Measurements from ENCODE around the gene CASP8AP2.
"Not testable (repeated sequence)": the region's sequence is repeated elsewhere in the genome, so short reads cannot be mapped to it uniquely, and the experiment has no call there.

Gene CASP8AP2

DNA sequence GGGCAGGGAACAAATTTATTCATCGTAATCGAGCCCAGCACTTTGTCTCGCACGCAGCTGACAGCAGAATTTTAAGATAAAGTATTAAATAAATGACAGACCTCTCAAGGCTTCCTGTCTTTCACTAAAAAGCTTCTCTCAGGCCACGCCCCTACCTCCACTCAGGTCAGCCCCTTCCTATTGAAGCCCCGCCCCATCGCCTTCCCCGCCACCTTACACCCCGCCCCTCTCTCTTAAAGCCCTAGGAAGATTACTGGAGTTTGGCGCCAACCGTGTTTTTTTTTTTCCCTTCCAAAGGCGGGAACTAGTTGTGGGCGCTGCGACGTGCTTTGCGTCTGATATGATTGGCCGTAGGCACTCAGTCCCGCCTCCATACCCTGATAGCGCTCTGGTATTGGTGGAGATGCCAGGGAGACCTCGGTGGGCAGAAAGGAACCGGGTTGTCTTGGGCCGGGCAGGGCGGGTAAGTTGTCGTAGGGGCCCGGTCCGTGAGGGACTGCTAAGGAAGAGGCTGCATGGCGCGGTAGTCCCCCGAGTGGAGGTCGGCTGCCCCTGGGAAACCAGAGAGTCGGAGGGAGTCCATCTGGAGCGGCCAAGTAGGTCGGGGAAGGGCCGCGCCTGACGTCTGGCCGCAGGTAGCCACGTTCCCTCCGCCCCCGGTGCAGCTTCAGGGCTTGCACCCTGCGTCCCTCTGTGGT lies at the start of gene CASP8AP2:
Gene CASP8AP2 (plus strand): TSS at position 409 of the 698 bp plus-strand sequence.
- DNase-seq = peak; percentile 90

DNA sequence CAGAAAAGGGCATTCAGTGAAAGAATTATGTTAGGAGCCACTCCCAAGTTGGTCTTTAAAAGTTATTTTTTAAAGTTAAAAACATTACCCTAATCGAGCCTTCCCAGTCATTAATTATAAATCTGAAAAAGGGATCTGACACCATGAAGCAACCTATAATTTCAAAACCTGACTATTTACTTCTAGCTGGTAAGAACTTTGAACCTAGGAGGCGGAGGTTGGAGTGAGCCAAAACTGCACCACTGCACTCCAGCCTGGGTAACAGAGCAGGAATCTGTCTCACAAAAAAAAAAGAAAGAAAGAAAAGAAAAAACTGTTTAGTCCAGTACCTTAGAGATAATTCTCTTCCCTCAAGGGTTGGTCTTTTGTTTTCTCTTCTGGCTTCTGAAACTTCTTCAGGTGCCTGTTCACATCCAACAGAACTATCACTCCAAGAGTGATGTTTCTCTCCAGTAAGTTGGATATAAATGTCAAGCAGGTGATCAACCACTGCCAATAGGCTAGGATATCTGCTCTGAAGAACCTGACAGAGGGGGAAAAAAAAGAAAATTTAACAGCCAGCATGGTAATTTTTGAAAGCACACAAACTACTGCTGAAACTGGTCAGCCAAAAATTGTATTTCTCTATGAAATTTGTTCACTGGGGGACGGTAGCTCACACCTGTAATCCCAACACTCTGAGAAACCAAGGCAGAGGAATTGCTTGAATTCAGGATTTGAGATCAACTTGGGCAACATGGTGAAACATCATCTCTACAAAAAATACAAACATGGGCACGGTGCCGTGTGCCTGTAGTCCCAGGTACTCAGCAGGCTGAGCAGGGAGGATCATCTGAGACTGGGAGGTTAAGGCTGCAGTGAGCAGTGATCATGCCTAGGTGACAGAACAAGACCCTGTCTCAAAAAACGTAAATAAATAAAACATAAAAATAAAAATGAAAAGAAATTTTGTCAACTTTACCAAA lies 48.3 kb upstream of the CASP8AP2 start:
- no peak for DNase-seq

DNA sequence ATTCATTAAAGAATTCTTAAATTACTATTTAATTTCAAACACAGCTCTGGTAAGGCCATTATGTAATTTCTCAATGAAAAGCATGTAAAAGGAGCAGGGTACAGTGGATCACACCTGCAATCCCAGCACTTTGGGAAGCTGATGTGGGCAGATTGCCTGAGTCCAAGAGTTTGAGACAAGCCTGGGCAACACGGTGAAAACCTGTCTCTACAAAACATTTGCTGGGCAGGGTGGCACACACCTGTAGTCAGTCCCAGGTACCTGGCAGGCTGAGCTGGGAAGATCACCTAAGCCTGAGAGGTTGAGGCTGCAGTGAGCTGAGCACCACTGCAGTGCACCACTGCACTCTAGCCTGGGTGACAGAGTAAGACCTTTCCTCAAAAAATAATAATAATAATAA lies 47.5 kb upstream of the CASP8AP2 start:
- no peak for DNase-seq

DNA sequence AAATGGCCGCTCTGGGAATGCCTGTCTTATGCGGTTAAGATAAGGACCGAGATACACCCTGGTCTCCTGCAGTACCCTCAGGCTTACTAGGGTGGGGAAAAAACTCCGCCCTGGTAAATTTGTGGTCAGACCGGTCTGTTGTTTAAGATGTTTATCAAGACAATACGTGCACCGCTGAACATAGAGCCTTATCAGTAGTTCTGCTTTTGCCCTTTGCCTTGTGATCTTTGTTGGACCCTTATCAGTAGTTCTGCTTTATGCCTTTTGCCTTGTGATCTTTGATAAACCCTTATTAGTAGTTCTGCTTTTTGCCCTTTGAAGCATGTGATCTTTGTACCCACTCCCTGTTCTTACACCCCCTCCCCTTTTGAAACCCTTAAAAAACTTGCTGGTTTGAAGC lies 46.4 kb upstream of the CASP8AP2 start:
- not testable (repeated sequence) for DNase-seq

DNA sequence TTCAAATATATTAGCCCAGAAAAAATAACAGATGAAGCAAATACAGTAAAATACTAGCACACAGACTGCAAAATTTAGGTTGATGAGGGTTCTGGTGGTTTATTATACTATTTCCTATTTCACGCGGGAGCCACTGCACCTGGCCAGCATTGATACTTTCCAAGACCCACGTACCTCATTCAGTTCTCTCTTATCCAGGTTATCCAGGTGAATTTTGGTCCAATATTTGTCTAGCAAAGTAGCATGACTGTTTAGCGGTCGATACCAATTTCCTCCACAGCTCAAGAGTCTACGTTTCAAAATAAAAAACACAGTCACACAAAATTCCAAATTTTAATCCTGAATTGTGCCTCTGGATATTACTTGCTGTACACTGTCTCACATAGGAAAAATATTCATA lies 44.8 kb upstream of the CASP8AP2 start:
- DNase-seq = no peak

DNA sequence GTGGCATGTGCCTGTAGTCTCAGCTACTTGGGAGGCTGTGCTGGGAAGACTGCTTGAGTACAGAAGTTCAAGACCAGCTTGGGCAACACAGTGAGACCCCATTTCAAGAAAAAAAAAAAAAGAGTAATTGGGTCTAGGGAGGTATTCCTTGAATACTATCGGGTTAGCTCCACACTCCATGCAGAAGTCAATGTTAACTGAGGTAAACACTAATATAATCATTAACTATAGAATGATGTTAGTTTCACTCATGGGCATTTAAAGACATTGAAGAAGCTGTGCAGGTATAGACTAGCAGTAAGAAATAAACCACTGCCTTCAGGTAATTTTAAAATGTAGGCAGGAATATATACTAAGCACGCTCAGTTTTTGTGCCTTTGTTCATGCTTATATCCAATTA lies 42.7 kb upstream of the CASP8AP2 start:
- DNase-seq = no peak

DNA sequence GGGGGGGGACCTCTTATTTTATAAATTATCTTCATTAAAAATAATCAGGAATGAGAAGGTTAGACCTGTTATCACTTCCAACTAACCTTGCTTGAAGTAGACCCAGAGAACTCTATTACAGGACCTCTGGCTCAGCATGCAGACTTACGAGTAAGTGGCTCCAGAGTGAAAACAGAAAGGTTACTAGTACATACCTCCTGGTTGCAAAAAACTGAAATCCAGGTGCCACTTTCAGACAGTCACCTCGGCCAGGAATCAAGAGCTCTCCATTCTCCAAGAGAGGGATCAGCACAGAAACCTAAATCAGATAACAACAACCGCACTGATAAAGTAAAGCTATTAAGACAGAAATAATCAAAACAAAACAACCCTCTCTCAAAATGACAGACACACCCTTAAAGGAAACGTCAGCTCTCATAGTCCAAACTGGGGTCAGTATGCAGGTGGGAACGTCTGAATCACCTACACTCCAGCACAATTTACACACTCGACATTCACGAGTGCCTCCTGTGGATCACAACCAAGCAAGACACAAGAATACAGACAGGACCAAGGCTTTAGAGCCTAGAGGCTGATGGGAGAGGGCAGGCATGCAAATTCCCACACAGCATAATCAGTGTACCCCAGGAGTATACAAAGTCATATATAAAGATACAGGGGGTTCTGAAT lies 41.9 kb upstream of the CASP8AP2 start:
- DNase-seq = no peak

DNA sequence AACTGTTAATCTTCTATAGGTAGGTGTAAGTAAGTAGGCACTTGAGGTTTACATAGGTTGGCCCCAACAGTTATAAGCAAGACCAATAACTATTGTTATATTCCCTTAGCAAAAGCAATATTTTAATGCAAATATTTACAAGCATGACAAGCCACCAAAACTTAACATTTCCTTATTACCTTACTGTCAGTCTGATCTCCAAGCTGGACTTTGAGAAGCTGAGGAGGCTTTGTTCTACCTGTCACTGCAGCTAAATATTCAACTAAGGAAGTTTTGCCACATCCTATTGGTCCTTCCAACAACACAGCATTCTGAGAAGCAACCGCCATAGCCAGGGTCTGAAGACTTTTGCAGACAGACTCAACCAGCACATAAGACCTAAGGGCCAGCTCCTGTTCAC lies 39.7 kb upstream of the CASP8AP2 start:
- DNase-seq = no peak

DNA sequence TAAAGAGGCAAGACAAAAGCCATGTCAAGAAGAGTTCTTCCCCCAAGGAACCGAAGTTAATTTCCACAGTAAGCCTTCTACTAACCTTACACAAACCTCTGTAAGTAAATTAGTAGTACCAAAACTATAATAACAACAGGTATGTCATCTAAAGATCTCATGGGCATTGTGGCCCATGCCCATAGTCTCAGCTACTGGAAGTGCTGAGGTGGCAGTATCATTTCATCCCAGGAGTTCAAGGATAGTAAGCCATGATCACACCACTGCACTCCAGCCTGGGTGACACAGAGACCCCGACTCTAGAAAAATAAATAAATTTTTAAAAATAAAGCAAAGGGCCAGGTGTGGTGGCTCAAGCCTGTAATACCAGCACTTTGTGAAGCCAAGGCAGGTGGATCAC lies 39.3 kb upstream of the CASP8AP2 start:
- no peak for DNase-seq

DNA sequence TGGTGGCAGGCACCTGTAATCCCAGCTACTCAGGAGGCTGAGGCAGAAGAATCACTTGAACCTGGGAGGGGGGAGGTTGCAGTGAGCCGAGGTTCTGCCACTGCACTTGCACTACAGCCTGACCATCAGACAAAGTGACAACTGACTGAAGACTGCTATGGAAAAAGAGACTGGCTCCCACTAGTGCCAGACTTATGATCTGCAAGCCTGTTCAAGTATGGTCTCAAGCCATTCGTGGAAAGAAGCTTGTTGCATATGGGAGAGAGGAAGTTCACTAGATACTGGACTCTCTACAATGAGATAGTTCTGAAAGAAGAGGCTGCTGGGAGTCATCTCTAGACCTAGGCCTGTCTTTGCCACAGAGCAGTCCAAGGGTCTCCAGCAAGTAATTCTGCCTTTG lies 36.8 kb upstream of the CASP8AP2 start:
- DNase-seq = no peak

DNA sequence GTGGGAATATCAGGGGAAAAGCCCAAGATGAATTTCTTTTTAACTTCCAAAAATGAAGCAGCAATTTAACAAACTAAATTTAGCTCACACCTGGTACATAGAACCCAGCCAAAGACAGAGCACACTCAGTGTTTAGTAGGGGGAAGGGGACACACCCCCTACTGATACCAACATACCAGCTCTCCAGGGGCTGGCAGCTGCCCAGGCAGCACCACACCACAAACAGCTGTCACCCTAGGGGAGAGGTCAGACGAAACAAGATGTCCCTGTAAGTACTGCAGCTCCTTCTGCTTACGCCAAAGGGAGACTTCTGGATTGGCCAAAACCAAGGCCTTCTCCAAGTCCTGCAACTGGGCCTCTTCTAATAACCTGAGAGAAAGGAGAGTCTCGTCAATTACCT lies 36.1 kb upstream of the CASP8AP2 start:
- no peak for DNase-seq

DNA sequence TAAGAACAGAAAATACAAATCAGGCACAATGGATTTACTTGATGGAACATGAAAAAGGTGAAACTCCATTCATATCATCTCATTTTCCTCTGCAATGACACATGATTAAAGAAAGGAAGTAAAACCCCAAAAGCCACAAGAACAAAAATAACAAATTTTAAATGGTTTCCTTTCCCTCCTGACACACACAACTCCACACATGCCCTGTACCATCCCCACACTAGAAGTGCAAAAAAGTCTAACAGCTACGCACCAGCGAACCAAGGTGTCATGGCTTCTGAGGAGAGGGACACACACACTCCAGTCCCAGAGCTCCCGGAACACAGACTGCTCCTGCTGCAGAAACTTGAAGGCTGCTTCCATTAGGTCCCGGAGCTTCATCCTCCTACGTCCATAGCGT lies 35.4 kb upstream of the CASP8AP2 start:
- DNase-seq = no peak

DNA sequence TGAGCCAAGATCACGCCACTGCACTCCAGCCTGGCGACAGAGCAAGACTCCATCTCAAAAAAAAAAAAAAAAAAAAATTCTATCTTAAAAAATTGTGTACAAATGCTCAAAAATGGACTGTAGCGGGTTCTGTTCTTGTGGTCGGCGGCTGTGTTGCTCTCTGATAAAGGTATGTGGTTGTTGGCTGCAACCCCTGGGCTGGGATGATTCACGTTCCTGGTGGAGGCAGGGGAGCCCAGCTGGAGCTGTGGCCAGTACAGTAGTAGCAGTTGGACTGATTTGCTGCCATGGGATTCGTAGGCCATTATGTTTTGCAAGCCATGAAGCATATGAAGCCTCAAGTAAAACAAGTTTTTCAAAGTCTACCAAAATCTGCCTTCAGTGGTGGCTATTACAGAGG lies 32.4 kb upstream of the CASP8AP2 start:
- no peak for DNase-seq

DNA sequence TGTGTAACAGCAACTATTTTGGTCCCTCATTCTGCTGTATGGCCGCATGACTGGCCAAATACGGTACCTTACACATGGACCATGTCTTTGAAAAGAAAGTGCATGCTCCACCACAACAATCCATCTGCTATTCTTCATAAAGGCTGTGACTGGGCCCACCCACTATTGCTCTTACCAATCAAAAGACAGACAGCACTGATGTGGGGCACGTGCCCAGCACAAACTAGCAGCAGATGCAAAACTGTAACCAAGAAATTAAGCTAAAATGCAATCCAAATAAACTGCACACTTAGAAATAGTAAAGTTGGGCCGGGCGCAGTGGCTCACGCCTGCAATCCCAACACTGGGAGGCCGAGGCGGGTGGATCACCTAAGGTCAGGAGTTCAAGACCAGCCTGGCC lies 30.6 kb upstream of the CASP8AP2 start:
- no peak for DNase-seq

DNA sequence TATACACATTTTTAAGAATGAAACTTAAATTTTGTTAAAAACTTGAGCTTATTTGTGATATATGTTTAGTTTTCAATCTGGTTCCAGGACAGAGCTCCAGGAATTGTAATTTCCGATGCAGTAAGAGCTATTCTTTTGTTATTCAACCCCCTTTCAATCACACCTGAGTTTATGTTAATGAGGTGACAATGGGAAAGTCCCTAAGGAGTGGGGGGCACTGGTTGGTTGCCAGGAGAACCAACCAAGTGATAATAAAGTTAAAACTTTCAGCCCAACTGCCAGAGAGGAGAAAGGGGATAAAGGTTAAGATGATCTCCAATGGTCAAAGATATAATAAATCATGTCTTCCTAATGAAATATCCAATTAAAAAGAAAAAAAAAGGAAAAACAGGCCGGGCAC lies 29.9 kb upstream of the CASP8AP2 start:
- no peak for DNase-seq

DNA sequence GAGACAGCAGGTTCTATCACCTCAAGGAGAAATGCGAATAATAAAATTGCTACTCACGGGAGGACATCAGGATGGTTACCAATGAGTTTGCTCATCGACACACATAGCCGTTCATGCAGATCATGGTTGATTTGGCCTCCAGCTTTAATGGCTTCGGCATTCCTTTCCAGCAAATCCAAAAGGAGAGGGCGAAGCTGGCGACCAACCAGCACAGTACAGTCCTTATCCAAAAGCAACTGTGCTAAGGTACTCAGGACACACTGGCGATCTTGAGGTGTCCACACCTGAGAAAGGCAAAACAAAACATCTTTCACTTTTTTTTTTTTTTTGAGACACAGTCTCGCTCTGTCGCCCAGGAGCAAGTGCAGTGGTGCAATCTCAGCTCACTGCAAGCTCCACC lies 26.4 kb upstream of the CASP8AP2 start:
- no peak for DNase-seq

DNA sequence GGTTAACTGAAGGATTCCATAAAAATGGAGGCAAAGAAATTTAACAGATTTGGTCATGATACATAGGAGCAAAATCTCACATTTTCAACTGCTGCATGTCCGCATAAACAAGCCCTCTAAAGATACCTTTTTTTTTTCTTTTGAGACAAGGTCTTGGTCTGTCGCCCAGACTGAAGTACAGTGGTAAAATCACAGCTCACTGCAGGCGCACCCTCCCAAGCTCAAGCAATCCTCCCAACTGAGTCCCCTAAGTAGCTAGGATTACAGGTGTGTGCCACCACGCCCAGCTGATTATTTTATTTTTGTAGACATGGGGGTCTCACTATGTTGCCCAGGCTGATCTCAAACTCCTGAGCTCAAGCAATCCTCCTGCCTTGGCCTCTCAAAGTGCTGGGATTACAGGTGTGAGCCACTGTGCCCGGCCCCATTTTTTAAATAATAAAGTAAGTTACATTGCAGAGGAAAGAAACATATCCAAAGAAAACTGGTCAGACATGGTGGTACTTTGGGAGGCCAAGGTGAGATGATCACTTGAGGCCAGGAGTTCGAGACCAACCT lies 23.8 kb upstream of the CASP8AP2 start:
- no peak for DNase-seq

DNA sequence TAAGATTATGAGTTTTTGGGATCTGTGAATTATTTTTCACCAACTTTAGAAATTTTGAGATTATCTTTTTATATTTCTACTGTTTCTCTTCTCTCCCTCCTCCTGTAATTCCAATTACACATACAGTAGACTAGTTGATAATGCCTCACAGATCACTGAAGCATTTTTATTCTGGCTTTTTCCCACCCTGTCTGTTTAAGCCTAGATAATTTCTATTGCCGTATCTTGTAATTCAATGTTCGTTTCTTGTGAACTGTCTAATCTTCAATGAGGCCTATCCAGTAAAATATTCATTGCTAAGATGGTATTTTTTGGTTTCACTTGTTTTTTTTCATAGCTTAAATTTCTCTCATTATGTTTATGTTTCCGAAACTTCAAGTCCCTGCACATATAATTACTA lies 22.1 kb upstream of the CASP8AP2 start:
- no peak for DNase-seq

DNA sequence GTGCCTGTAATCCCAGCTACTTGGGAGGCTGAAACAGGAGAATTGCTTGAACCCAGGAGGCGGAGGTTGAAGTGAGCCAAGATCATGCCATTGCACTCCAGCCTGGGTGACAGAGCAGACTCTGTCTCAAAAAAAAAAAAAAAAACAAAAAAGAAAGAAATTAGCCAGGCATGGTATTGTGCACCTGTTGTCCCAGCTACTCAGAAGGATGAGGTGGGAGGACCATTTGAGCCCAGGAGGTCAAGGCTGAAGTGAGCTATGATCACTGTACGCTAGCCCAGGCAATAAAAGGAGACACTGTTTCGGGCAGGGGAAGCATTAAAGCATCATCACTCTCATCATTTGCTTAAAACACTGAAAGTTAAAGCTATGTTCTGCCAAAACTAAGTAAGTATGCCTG lies 16.3 kb upstream of the CASP8AP2 start:
- DNase-seq = not testable (repeated sequence)

DNA sequence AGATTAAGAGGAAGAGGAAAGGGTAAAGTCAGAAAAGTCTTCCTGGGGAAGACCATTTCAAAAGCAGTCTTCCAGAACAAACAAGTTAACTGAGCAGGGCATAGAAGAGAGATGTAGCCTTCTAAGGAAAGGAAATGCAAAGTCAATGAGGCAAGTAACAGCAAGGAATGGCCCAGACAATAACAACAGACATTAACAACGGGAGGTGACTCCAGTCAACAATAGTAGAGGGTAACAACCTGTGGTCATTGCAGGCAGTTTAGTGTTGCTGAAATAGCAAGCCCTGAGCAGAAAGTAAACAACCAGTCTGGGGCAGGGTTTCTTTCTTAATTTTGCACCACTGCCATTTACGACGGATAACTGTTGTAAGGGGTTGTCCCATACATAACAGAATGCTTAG lies 12.2 kb upstream of the CASP8AP2 start:
- no peak for DNase-seq

DNA sequence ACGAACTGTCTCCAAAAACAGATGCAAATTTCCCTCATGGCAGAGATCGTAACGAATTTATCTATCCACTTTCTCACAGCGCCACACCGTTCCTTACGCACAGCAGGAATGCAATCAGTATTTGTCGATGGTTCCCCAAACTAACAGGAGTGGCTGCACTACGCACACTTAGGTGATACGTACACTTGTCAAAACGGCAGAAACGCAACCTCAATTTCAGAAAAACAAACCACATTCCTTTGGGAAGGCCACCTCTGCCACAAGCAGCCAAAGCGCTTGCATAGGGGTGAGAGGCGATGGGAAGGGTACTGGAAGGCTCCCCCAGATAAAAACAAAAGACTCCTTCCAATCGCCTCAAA lies 10.7 kb upstream of the CASP8AP2 start:
- DNase-seq = no peak

DNA sequence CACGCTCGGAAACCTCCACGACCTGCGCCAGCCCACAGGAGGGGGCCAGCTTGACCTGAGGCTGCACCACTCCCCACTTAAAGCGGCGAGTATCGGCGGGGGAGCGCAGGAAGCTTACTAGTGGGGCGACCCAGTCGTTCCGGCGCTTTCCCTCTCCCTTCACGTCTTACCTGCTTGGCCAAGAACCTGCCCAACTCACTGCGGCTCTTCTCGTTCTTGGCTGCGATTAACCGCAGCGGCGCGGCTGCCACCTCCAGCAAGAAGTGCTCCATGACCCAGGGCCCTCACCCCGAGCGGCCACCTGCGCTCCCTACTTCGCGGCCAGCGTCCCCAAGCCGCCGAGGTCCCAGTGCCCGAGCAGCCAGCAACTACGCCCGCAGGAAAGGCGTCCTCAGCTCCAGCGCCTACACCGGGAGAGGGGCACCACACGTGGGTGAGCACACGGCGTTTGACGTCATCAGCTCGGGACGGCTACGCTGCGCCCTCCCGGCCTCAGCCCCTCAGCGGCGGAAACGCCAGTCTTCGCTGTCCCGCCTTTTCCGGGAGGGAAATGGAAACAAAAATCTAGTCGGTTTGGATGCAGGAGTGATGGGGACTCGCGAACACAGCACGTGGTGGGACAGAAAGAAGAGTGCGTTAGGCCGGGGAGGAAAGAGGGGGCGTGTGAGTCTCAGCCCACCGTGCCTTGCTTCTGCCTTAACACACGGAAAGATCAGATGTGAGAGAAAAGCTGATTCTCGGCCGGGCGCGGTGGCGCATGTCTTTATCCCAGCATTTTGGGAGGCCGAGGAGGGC lies 10.1 kb upstream of the CASP8AP2 start, which contains the start of gene MDN1:
Gene MDN1 (minus strand): TSS at position 459 of the 795 bp plus-strand sequence. CDS start 187 bp downstream, at position 272.
- DNase-seq = peak; percentile 74

Data from T1000 (cell line).